ENCODE results near the gene ATXN1. TPM values are rescaled to one million over a fixed set of nuclear protein-coding genes. Genes with fewer than 3 reads are reported as not detected.

Gene ATXN1
- total and polyA plus RNA-seq, 2 of the 13 experiments (the other 11 are each of a cell fraction or from before 2014, with no cell fraction given), result 20.7 to 39.5 TPM

GRCh38 chr6:16718356-16718755 is 42.9 kb downstream of the ATXN1 start:
- Histone ChIP-seq H3K4me2 (ENCODE audit: low read depth, low read length) (no peak overlapping the region), H3K27ac (ENCODE audit: extremely low read length, insufficient read depth, low read length) (no peak overlapping the region), H3K27me3 (ENCODE audit: control insufficient read depth in 1 of 2, insufficient read depth in 2 of 2, low read length in 2 of 2) (no peaks in the 10 kb centered on the region), H3K79me2 (ENCODE audit: insufficient read depth, low read length) (peaks cover 66% of the 10 kb centered on the region), H3K36me3 (replicated peaks in 1 of 2; ENCODE audit: control insufficient read depth in 1 of 2, insufficient read depth in 2 of 2, low read length in 2 of 2) (peaks cover 0 to 2% of the 10 kb centered on the region in 2 experiments; a peak in 1 of 5 replicates), H4K20me1 (ENCODE audit: insufficient read depth, low read length) (peaks cover 6% of the 10 kb centered on the region; the same call in 1 of the 2 replicates), H3K9me3 (ENCODE audit: low read length) (no peaks in the 10 kb centered on the region), H3K9ac (ENCODE audit: insufficient read depth, low read depth, low read length) (no peak overlapping the region), H2AFZ (ENCODE audit: low read length) (no peak overlapping the region), H3K4me3 (replicated peaks in 1 of 3; ENCODE audit: insufficient read depth in 1 of 3, low read depth in 2 of 3, low read length in 3 of 3) (no peak overlapping the region), H3K4me1 (ENCODE audit: insufficient read depth, low read length) (peaks cover 71% of the 10 kb centered on the region)
- in situ Hi-C loops (cut with HindIII; ENCODE audit: extremely low pct_ligation_motif_present, low pct_unique_long_range_greater_than_20kb) (no loop called here), intact Hi-C loops (cut with micrococcal nuclease; ENCODE audit: unreplicated experiment) (no loop called here)
- DNase-seq (ENCODE audit: low spot score) (no peak), FAIRE-seq (no peak), ATAC-seq (no peak)
- CTCF ChIA-PET (ENCODE audit: low intra/inter-chr PET ratio, low total read pairs), result no interaction called here
- TF ChIP-seq ZMYM3 (CRISPR knock-in tag; IDR thresholded peaks at IDR 0.05), result no peak
- TF ChIP-seq SSRP1 (CRISPR knock-in tag; IDR thresholded peaks at IDR 0.05), result no peak
- no peak for TF ChIP-seq RBM39 (IDR thresholded peaks at IDR 0.05; ENCODE audit: low read depth, low read length, poor library complexity, severe bottlenecking)
- no peak for TF ChIP-seq SMAD3 (CRISPR knock-in tag; IDR thresholded peaks at IDR 0.05)
- TF ChIP-seq MBNL3 (CRISPR knock-in tag; conservative IDR thresholded peaks at IDR 0.05), result no peak
- no peak for TF ChIP-seq NFYC (CRISPR knock-in tag; IDR thresholded peaks at IDR 0.05)
- no peak for TF ChIP-seq U2AF2 (IDR thresholded peaks at IDR 0.05; ENCODE audit: low read depth, low read length)
- TF ChIP-seq ZNF781 (CRISPR knock-in tag; IDR thresholded peaks at IDR 0.05; ENCODE audit: borderline replicate concordance, not compliant biosample characterization), result no peak
- TF ChIP-seq PRMT3 (CRISPR knock-in tag; IDR thresholded peaks at IDR 0.05; ENCODE audit: borderline replicate concordance, low read depth), result no peak
- TF ChIP-seq ZSCAN9 (CRISPR knock-in tag; IDR thresholded peaks at IDR 0.05; ENCODE audit: borderline replicate concordance), result no peak
- BruUV-seq (replicated peaks), result no TSS peak
- WGBS (ENCODE audit: low lambda C conversion rate), result 88% methylated on average over 3 of the region's 3 CpGs
- POLR2A ChIA-PET, result interaction anchor here (0.9 kb wide), 2 partner anchors 11 to 19 kb away, joined by 3 to 4 read pairs; no protein-coding TSS in a partner anchor
